CD14-positive monocyte (primary cell): ENCODE measurements around the gene SHROOM2. TPM values are rescaled to one million over a fixed set of nuclear protein-coding genes. Genes with fewer than 3 reads are reported as not detected.

Experiments used
- DNase-seq, 3 donors: peaks; one replicate each; pipeline ENCODE4 v3.0.0-alpha.2; 2011 to 2022
- H2AFZ ChIP-seq: 2 replicates; pipeline ENCODE4 v1.6.0; 2012; ENCODE audit warnings: mild to moderate bottlenecking, low read depth, low read length, inconsistent platforms; ENCODE audit not compliant: insufficient read depth, poor library complexity, severe bottlenecking
- H3K27ac ChIP-seq, 2 donors: 1 replicate in 1 of 2; 2 replicates in 1 of 2; pipeline ENCODE4 v1.5.1; 2012 to 2013; ENCODE audit warnings: low read length in 2 of 2, control low read depth in 1 of 2, inconsistent platforms in 1 of 2, low read depth in 1 of 2, mild to moderate bottlenecking in 1 of 2
- H3K27me3 ChIP-seq, 2 donors: one replicate each; pipeline versions ENCODE4 v1.6.0 to v1.6.1; 2011 to 2013; ENCODE audit warnings: low read length in 2 of 2; ENCODE audit not compliant: control insufficient read depth in 2 of 2, insufficient read depth in 2 of 2
- H3K36me3 ChIP-seq, 2 donors: replicated peaks in 1 of 2; 1 replicate in 1 of 2; 2 replicates in 1 of 2; pipeline versions ENCODE4 v1.5.1 to v1.6.1; 2012 to 2013; ENCODE audit warnings: low read length in 2 of 2, control low read depth in 1 of 2, inconsistent platforms in 1 of 2, mild to moderate bottlenecking in 1 of 2; ENCODE audit not compliant: insufficient read depth in 2 of 2, control insufficient read depth in 1 of 2
- H3K4me1 ChIP-seq, 2 donors: 1 replicate in 1 of 2; 2 replicates in 1 of 2; pipeline versions ENCODE4 v1.5.1 to v1.6.1; 2012 to 2013; ENCODE audit warnings: low read length in 2 of 2, control low read depth in 1 of 2, inconsistent platforms in 1 of 2, mild to moderate bottlenecking in 1 of 2, moderate library complexity in 1 of 2; ENCODE audit not compliant: insufficient read depth in 2 of 2, control insufficient read depth in 1 of 2
- H3K4me2 ChIP-seq: replicated peaks from 2 replicates; pipeline ENCODE3; 2012; ENCODE audit warnings: low read length, moderate library complexity, mild to moderate bottlenecking; ENCODE audit not compliant: poor library complexity, severe bottlenecking; ENCODE audit errors: extremely low read depth
- H3K4me3 ChIP-seq, 3 experiments: fragments of 200-600 bp in 1 of 3; sonication (generic) in 1 of 3; replicated peaks in 1 of 3; 1 replicate in 2 of 3; 2 replicates in 1 of 3; pipeline ENCODE4 v1.5.1; 2011 to 2013; ENCODE audit warnings: low read length in 3 of 3, mild to moderate bottlenecking in 3 of 3, control low read depth in 2 of 3, low read depth in 2 of 3, inconsistent platforms in 1 of 3, moderate library complexity in 1 of 3
- H3K79me2 ChIP-seq: 2 replicates; pipeline ENCODE4 v1.6.0; 2012; ENCODE audit warnings: mild to moderate bottlenecking, control low read depth, inconsistent platforms, low read length, moderate library complexity; ENCODE audit not compliant: insufficient read depth
- H3K9ac ChIP-seq: 2 replicates; pipeline ENCODE4 v1.6.0; 2017; ENCODE audit warnings: low read length, mild to moderate bottlenecking; ENCODE audit not compliant: insufficient read depth, poor library complexity, severe bottlenecking
- H3K9me3 ChIP-seq, 2 donors: replicated peaks in 1 of 2; 1 replicate in 1 of 2; 2 replicates in 1 of 2; pipeline versions ENCODE4 v1.5.1 to v1.6.1; 2012 to 2013; ENCODE audit warnings: low read length in 2 of 2, control low read depth in 1 of 2; ENCODE audit not compliant: control insufficient read depth in 1 of 2, insufficient read depth in 1 of 2
- H4K20me1 ChIP-seq: 2 replicates; pipeline ENCODE4 v1.6.0; 2012; ENCODE audit warnings: mild to moderate bottlenecking, low read length, control low read depth, moderate library complexity; ENCODE audit not compliant: insufficient read depth
- H3K27ac Mint-ChIP-seq, 7 donors: one replicate each; pipeline ENCODE4 v1.8.0; 2020; ENCODE audit warnings: mild to moderate bottlenecking in 7 of 7, mixed read lengths in 7 of 7, moderate library complexity in 6 of 7, inconsistent platforms in 2 of 7
- H3K27me3 Mint-ChIP-seq, 3 donors: one replicate each; pipeline ENCODE4 v1.8.0; 2021 to 2022; ENCODE audit warnings: low read depth in 3 of 3, mild to moderate bottlenecking in 3 of 3, mixed read lengths in 3 of 3, moderate library complexity in 3 of 3, inconsistent platforms in 1 of 3
- H3K36me3 Mint-ChIP-seq, 2 donors: one replicate each; pipeline ENCODE4 v1.8.0; 2020; ENCODE audit warnings: mixed read lengths in 2 of 2, inconsistent platforms in 1 of 2, mild to moderate bottlenecking in 1 of 2
- H3K4me1 Mint-ChIP-seq: one replicate; pipeline ENCODE4 v1.8.0; 2020; ENCODE audit warnings: mild to moderate bottlenecking, mixed read lengths
- H3K4me3 Mint-ChIP-seq, 2 donors: one replicate each; pipeline ENCODE4 v1.8.0; 2020; ENCODE audit warnings: mild to moderate bottlenecking in 2 of 2, mixed read lengths in 2 of 2, moderate library complexity in 1 of 2
- H3K9me3 Mint-ChIP-seq, 7 donors: one replicate each; pipeline ENCODE4 v1.8.0; 2020 to 2022; ENCODE audit warnings: mixed read lengths in 7 of 7, mild to moderate bottlenecking in 6 of 7, moderate library complexity in 6 of 7, inconsistent platforms in 2 of 7
- CTCF ChIP-seq: fragments of 200-600 bp; IDR thresholded peaks from one replicate; pipeline ENCODE4 v1.8.0; 2022; ENCODE audit warnings: antibody characterized with exemption, mild to moderate bottlenecking
- WGBS: methylation state at CpG from one replicate; pipeline ENCODE4 v1.1.5; 2013; ENCODE audit warnings: missing lambda C conversion rate; ENCODE audit not compliant: insufficient coverage; 5-methylcytosine and 5-hydroxymethylcytosine counted together
- intact Hi-C, 2 donors: fragments of 100-400 bp; cut with micrococcal nuclease; formaldehyde crosslinking; loops; one replicate each; pipeline versions ENCODE4 v1.15.0 to v1.15.1; 2023
- polyA plus RNA-seq, 3 donors: library from polyadenylated mRNA; depleted of rRNA in 1 of 3; unstranded in 2 of 3; stranded (reverse) in 1 of 3; fragments of 300-500 nt in 2 of 3; fragments of >200 nt in 1 of 3; fragmentation: Illumina TruSeq in 2 of 3; gene quantifications; 1 replicate in 2 of 3; 2 replicates in 1 of 3; pipeline ENCODE4 v1.2.3, GENCODE V29; 2012 to 2021

The SHROOM2 gene
- polyA plus RNA-seq, 3 donors = not detected

GRCh38 chrX:9917861-9918260 is 131.6 kb downstream of the SHROOM2 start:
- Histone ChIP-seq H3K36me3 (no peaks in the 10 kb centered on the region), H3K4me3 (no peak overlapping the region), H3K4me2 (no peak overlapping the region), H3K27ac (no peak overlapping the region), H3K27me3 (peaks cover 0 to 3% of the 10 kb centered on the region in 2 donors), H3K4me1 (no peaks in the 10 kb centered on the region), H2AFZ (no peak overlapping the region), H3K9me3 (peaks cover 4 to 6% of the 10 kb centered on the region in 2 donors), H3K79me2 (no peaks in the 10 kb centered on the region), H3K9ac (no peak overlapping the region), H4K20me1 (no peaks in the 10 kb centered on the region)
- Mint-ChIP-seq H3K36me3 (no peaks in the 10 kb centered on the region), H3K4me1 (no peaks in the 10 kb centered on the region), H3K9me3 (peaks cover 0 to 7% (median 6%) of the 10 kb centered on the region in 7 donors), H3K4me3 (no peak overlapping the region), H3K27me3 (peaks cover 0 to 19% (median 8%) of the 10 kb centered on the region in 3 donors), H3K27ac (no peak overlapping the region)
- intact Hi-C loops = no loop called here
- no CpG with 5 or more reads among the region's 5 CpGs for WGBS
- TF ChIP-seq CTCF = no peak
- no peak for DNase-seq

- intact Hi-C loops = no loop called here
Measured at GRCh38 chrX:9919632-9920172, 133.5 kb downstream of the SHROOM2 start.

More at GRCh38 chrX:9919632-9920172, 133.5 kb downstream of the SHROOM2 start:
- Mint-ChIP-seq H3K27me3 (peaks cover 0 to 14% (median 3%) of the 10 kb centered on the region in 3 donors), H3K27ac (no peak overlapping the region), H3K36me3 (no peaks in the 10 kb centered on the region), H3K9me3 (peaks cover 0 to 7% (median 6%) of the 10 kb centered on the region in 7 donors), H3K4me1 (no peaks in the 10 kb centered on the region), H3K4me3 (no peak overlapping the region)
- Histone ChIP-seq H3K4me2 (no peak overlapping the region), H3K9me3 (peaks cover 4 to 6% of the 10 kb centered on the region in 2 donors), H3K79me2 (no peaks in the 10 kb centered on the region), H2AFZ (no peak overlapping the region), H3K27me3 (no peaks in the 10 kb centered on the region), H3K4me3 (no peak overlapping the region), H3K9ac (no peak overlapping the region), H3K27ac (no peak overlapping the region), H4K20me1 (no peaks in the 10 kb centered on the region), H3K4me1 (no peaks in the 10 kb centered on the region), H3K36me3 (no peaks in the 10 kb centered on the region)
- WGBS = 82% methylated on average over 2 of the region's 3 CpGs
- TF ChIP-seq CTCF = no peak
- DNase-seq = no peak
